ENCODE results near the gene RPS6KC1.
"Not testable (repeated sequence)": the region's sequence is repeated elsewhere in the genome, so short reads cannot be mapped to it uniquely, and the experiment has no call there.

Gene RPS6KC1

GRCh38 chr1:213051127-213051880 is at the start of gene RPS6KC1:
TSS of gene RPS6KC1 (plus strand) at chr1:213051241. CDS start at chr1:213051405, 164 bp downstream.
- DNase-seq = peak; percentile 63

GRCh38 chr1:213003256-213003655 is 47.8 kb upstream of the RPS6KC1 start:
- no peak for DNase-seq

- DNase-seq = no peak
Observed at GRCh38 chr1:213008564-213008963, 42.5 kb upstream of the RPS6KC1 start.

GRCh38 chr1:213014642-213015041 is 36.4 kb upstream of the RPS6KC1 start:
- no peak for DNase-seq

- peak; percentile 92 for DNase-seq
Observed at GRCh38 chr1:213015099-213016050, 35.7 kb upstream of the RPS6KC1 start, which contains the start of gene ANGEL2. TSS of gene ANGEL2 (minus strand) at chr1:213015867. CDS start at chr1:213015671, 196 bp downstream.

- no peak for DNase-seq
Observed at GRCh38 chr1:213017447-213018273, 33.4 kb upstream of the RPS6KC1 start.

GRCh38 chr1:213019450-213019849 is 31.6 kb upstream of the RPS6KC1 start:
- DNase-seq = no peak

GRCh38 chr1:213020016-213020415 is 31.0 kb upstream of the RPS6KC1 start:
- DNase-seq = no peak

GRCh38 chr1:213027024-213027423 is 24.0 kb upstream of the RPS6KC1 start:
- not testable (repeated sequence) for DNase-seq

- DNase-seq = no peak
Observed at GRCh38 chr1:213032651-213033050, 18.4 kb upstream of the RPS6KC1 start.

- no peak for DNase-seq
Observed at GRCh38 chr1:213034713-213035112, 16.3 kb upstream of the RPS6KC1 start.

GRCh38 chr1:213035573-213035972 is 15.5 kb upstream of the RPS6KC1 start:
- DNase-seq = no peak

- no peak for DNase-seq
Observed at GRCh38 chr1:213041443-213041842, 9.6 kb upstream of the RPS6KC1 start.

GRCh38 chr1:213045321-213046226 is 5.5 kb upstream of the RPS6KC1 start:
- not testable (repeated sequence) for DNase-seq

GRCh38 chr1:213049232-213049631 is 1.8 kb upstream of the RPS6KC1 start:
- no peak for DNase-seq

- no peak for DNase-seq
Observed at GRCh38 chr1:213050745-213051126, 305 bp upstream of the RPS6KC1 start.

GRCh38 chr1:213051881-213052202 is 801 bp downstream of the RPS6KC1 start:
- DNase-seq = no peak

GRCh38 chr1:213053455-213053854 is 2.4 kb downstream of the RPS6KC1 start:
- DNase-seq = no peak

GRCh38 chr1:213054142-213054541 is 3.1 kb downstream of the RPS6KC1 start:
- no peak for DNase-seq

GRCh38 chr1:213054733-213055591 is 3.9 kb downstream of the RPS6KC1 start:
- no peak for DNase-seq

GRCh38 chr1:213055767-213056166 is 4.7 kb downstream of the RPS6KC1 start:
- peak; percentile 15 for DNase-seq

All from NK-92 treated with Interleukin-12 subunit alpha and Interleukin-12 subunit beta, amount 100 ng/mL, for 24 hours (cell line).